GM12872 (cell line): Measurements from ENCODE around the gene FSHR.

ENCODE experiments used
- TF ChIP-seq, protein P1 (sequence below): IDR thresholded peaks from 3 replicates; pipeline ENCODE4 v1.5.1; 2011; ENCODE audit warnings: low read depth, mild to moderate bottlenecking, low read length, moderate library complexity; ENCODE audit not compliant: insufficient read depth

FSHR gene

DNA sequence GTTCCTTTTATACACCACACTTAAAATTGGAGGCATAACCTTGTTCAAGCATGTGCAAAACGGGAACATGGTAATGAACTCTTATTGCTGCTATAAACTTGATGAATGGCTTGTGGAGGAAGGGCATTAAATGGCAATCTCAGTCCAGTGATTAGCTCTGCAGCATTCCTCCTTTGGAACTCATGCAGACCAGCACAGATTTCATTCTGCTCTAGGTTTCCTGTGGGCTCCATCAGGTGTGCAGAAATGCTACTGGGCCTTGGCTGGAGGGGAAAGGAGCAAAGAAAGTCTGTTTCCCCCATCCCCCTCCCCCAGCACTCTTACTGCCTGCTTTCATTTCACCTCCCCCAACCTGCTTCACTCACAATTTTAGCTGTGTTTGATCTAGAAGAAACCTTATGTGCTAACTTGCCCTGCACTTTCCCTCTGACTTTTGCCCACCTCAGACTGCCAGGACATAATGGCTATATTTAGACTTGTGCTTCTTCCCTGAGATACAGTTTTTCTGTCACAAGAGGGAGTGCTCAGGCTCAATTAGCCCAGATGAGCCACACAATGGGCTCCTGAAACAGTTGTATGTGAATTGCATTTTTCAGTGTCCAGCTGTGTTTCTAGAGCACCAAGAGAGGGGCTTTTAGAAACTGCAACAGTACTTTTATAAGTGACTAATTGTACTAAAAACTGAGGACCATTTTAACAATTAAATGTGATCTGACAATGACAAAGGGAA is 109.8 kb downstream of the FSHR start:
- TF ChIP-seq, protein P1, sequence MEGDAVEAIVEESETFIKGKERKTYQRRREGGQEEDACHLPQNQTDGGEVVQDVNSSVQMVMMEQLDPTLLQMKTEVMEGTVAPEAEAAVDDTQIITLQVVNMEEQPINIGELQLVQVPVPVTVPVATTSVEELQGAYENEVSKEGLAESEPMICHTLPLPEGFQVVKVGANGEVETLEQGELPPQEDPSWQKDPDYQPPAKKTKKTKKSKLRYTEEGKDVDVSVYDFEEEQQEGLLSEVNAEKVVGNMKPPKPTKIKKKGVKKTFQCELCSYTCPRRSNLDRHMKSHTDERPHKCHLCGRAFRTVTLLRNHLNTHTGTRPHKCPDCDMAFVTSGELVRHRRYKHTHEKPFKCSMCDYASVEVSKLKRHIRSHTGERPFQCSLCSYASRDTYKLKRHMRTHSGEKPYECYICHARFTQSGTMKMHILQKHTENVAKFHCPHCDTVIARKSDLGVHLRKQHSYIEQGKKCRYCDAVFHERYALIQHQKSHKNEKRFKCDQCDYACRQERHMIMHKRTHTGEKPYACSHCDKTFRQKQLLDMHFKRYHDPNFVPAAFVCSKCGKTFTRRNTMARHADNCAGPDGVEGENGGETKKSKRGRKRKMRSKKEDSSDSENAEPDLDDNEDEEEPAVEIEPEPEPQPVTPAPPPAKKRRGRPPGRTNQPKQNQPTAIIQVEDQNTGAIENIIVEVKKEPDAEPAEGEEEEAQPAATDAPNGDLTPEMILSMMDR, result 0 out of 3 replicates have a peak, but pooled peaks have one; percentile 27

DNA sequence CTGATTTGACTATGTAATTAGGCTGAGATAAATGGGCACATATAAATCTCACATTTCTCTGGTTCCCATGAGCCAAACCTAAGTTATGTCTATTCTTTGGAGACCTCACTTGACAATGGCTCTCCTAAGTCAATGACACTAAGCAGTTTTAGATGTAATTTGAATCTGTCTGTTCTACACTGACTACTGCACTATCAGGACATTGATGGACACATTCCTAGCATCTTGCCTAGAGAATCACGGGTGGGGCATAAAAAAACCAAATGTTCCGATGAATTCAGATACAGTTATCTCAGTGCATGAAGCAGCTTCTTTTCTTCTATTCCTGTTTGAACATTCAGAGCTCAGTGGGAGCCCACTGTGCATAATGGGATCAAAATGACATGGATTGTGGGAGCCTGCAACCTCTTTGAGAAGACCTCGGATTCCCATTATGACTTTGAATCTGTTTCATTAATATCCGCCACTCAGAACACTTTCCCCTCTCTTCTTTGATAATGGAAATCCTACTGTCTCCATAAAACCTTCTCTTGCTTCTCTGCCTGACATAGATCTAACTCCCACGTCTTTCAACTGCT is 110.8 kb downstream of the FSHR start:
- TF ChIP-seq, protein P1, result no peak

DNA sequence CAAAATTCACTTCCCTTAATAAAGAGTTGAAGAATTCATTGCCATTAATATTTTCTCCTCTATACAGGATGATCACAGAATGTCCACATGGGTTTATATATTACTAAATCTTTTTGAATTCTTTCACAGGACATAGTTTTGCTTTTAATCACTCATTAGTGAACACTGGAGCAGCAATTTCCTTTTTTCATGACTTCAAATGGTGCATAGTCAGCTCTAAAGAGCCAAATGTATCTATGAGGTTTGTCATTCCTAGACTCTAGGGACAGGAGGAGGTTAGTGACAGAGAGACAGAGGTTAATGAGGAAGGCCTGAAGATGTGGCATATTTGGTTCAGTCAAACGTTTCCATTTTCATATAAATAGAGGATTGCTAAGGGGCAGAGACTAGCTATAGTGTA is 111.8 kb downstream of the FSHR start:
- TF ChIP-seq, protein P1, result no peak

DNA sequence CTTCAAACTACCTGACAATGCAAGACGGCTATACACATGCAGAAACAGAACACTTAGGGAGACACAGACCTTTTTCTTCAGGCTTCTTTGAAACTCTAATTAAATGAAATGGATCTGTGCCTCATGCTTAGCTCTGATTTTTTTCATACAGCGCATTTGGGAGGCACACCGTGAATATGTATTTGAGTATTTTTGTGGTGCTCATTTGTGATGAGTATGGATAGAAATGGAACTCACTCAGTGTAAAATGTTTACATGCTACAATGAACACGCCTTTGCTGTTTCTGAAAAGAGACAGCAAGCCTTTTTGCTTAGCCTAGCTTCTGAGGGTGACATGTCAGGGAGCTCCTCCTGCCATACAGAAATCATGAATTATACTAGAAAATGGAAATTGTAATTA is 113.3 kb downstream of the FSHR start:
- TF ChIP-seq, protein P1, result no peak

DNA sequence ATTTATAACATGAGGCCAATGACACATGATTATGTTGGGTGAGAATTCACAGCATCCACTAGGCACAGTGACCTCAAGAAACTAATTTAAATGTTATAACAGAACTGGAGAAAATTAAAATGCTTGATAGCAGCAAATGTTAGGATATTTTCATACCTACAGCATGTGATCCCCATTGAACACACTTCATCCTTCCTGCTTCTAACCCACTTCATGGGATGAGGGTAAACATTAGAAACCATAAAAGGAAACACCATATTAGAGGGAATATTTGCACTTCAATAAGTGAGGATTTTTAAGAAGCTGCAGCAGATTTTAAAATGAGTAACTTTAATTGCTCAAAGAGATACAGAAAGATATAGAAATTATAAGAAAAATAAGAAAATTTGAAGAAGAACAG is 117.1 kb downstream of the FSHR start:
- TF ChIP-seq, protein P1, result no peak

DNA sequence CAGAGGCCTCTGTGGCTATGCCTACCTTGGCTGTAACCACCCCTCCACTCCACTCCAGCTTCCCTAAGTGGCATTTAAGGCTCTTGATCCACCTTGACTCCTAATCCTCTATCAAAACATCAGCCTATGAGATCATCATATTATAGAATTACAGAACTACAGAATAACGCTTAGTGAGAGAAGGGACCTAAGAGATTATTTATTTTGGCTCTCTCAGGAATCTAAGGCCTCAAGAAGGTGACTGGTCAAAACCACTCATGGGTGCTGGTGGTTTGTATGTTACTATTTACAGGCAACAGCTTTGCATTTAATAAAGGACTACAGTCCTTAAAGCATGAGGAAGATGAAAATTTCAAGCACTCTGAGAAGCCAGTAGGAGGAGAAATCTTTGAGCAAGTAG is 118.8 kb downstream of the FSHR start:
- TF ChIP-seq, protein P1, result no peak

DNA sequence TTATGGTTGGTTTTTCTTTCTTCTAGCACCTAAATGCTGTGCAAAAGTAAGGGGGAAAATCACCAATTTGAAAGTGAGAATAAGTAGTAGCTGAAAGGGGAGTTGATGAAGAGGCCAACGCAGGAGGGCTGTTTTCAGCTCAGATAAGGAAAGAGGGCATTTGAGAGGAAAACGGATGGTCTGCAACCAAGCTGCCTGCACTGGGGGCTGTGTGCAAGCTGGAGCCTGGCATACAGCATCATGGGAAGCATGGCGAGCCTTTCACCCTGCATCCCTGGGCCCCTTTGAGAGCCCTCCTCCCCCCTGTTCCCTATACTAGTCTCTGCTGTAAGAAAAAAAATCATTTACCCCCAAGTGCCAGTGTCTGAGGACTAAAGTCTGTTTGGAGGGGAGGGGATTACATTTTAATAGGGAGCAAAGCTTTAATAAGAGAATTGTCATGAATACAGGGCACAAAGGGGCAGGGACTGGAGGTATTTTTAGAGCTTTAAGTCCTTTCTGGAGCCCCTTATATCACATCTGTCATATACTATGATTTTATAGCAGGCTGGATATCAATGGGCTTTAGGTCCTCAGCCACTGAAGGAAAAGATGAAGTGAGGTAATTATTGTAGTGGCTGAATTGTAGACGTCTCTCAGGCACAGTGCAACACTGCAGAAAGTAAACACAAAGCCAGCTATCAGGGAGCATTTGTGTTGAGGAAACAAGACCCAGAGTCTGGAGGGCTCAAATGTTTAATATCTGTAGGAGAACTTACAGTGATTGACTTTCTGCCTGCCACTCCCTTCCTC is 120.7 kb downstream of the FSHR start:
- TF ChIP-seq, protein P1, result no peak
